ENCODE data around the gene P3H3. TPM values are rescaled to one million over a fixed set of nuclear protein-coding genes. Genes with fewer than 3 reads are reported as not detected.

The P3H3 gene
- total and polyA plus RNA-seq, 2 experiments from 2014 or later: 16.4 to 38.2 TPM

DNA sequence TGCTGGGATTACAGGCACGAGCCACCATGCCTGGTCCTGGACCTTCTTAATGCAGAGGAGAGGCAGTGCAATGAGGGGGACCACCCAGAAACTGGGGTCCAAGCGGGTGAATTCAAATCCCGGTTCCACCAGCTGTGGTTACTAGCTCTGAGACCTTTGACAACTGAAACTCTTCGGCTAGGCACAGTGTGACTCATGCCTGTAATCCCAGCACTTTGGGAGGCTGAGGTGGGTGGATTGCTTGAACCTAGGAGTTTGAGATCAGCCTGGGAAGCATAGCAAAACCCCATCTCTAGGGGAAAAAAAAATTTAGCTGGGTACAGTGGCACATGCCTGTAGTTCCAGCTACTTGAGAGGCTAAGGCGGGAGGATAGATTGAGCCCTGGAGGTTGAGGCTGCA is 43.9 kb upstream of the P3H3 start (continued):
- TF ChIP-seq EZH2 (IDR thresholded peaks at IDR 0.05; ENCODE audit: low read depth, unreplicated experiment) (no peak), ZNF331 (CRISPR knock-in tag; IDR thresholded peaks at IDR 0.05; ENCODE audit: low read depth) (no peak), POLR2AphosphoS5 (IDR thresholded peaks at IDR 0.05; ENCODE audit: low read depth) (no peak), ZNF114 (CRISPR knock-in tag; IDR thresholded peaks at IDR 0.05) (no peak), JUNB (IDR thresholded peaks at IDR 0.05; ENCODE audit: unreplicated experiment) (no peak), STAT1 (IDR thresholded peaks at IDR 0.05; ENCODE audit: unreplicated experiment) (no peak), EZH2phosphoT487 (IDR thresholded peaks at IDR 0.05; ENCODE audit: unreplicated experiment) (no peak)

- peaks cover 21% of the 10 kb centered on the region for H3K4me1 ChIP-seq (ENCODE audit: insufficient read depth)
- H3K27me3 ChIP-seq (ENCODE audit: insufficient read depth): no peaks in the 10 kb centered on the region
- no peaks in the 10 kb centered on the region for H3K36me3 ChIP-seq (ENCODE audit: insufficient read depth)
- no peak overlapping the region for H3K27ac ChIP-seq (ENCODE audit: low read depth)
- no peak for ATAC-seq
- Mint-ChIP-seq H3K4me1 (peaks cover 20% of the 10 kb centered on the region), H3K4me3 (no peak overlapping the region), H3K27ac (no peak overlapping the region), H3K27me3 (ENCODE audit: insufficient read depth, low read depth, poor library complexity) (peaks cover 7% of the 10 kb centered on the region), H3K9me3 (no peaks in the 10 kb centered on the region), H3K36me3 (ENCODE audit: low read depth) (no peaks in the 10 kb centered on the region)
- DNase-seq (ENCODE audit: low spot score): no peak
- no peak overlapping the region for H3K4me3 ChIP-seq
- no peak overlapping the region for H2AFZ ChIP-seq
- H3F3A ChIP-seq (replicated peaks; ENCODE audit: low read depth): no peaks in the 10 kb centered on the region
- no peak overlapping the region for H3K4me2 ChIP-seq
- H4K20me1 ChIP-seq (replicated peaks; ENCODE audit: insufficient read depth): no peaks in the 10 kb centered on the region
- TF ChIP-seq, protein P1, sequence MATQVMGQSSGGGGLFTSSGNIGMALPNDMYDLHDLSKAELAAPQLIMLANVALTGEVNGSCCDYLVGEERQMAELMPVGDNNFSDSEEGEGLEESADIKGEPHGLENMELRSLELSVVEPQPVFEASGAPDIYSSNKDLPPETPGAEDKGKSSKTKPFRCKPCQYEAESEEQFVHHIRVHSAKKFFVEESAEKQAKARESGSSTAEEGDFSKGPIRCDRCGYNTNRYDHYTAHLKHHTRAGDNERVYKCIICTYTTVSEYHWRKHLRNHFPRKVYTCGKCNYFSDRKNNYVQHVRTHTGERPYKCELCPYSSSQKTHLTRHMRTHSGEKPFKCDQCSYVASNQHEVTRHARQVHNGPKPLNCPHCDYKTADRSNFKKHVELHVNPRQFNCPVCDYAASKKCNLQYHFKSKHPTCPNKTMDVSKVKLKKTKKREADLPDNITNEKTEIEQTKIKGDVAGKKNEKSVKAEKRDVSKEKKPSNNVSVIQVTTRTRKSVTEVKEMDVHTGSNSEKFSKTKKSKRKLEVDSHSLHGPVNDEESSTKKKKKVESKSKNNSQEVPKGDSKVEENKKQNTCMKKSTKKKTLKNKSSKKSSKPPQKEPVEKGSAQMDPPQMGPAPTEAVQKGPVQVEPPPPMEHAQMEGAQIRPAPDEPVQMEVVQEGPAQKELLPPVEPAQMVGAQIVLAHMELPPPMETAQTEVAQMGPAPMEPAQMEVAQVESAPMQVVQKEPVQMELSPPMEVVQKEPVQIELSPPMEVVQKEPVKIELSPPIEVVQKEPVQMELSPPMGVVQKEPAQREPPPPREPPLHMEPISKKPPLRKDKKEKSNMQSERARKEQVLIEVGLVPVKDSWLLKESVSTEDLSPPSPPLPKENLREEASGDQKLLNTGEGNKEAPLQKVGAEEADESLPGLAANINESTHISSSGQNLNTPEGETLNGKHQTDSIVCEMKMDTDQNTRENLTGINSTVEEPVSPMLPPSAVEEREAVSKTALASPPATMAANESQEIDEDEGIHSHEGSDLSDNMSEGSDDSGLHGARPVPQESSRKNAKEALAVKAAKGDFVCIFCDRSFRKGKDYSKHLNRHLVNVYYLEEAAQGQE (IDR thresholded peaks at IDR 0.05; ENCODE audit: unreplicated experiment): no peak
- TF ChIP-seq ZNF331 (CRISPR knock-in tag; IDR thresholded peaks at IDR 0.05; ENCODE audit: low read depth) (no peak), CREB1 (CRISPR knock-in tag; IDR thresholded peaks at IDR 0.05; ENCODE audit: low read depth) (no peak), POLR2AphosphoS5 (IDR thresholded peaks at IDR 0.05; ENCODE audit: low read depth) (no peak), STAT1 (IDR thresholded peaks at IDR 0.05; ENCODE audit: unreplicated experiment) (no peak), JUNB (IDR thresholded peaks at IDR 0.05; ENCODE audit: unreplicated experiment) (no peak), EZH2phosphoT487 (IDR thresholded peaks at IDR 0.05; ENCODE audit: unreplicated experiment) (no peak), CTCF (conservative IDR thresholded peaks at IDR 0.05; ENCODE audit: low read depth in 2 of 2) (no peak), NANOG (IDR thresholded peaks at IDR 0.05; ENCODE audit: borderline replicate concordance) (no peak), ZNF114 (CRISPR knock-in tag; IDR thresholded peaks at IDR 0.05) (no peak), EZH2 (IDR thresholded peaks at IDR 0.05; ENCODE audit: low read depth, unreplicated experiment) (no peak), ETS1 (IDR thresholded peaks at IDR 0.05) (no peak), ZNF462 (CRISPR knock-in tag; IDR thresholded peaks at IDR 0.05) (no peak)
- H3K79me2 ChIP-seq (replicated peaks; ENCODE audit: insufficient read depth): no peaks in the 10 kb centered on the region
- no peaks in the 10 kb centered on the region for H3K9me2 ChIP-seq (ENCODE audit: insufficient read depth)
Measured at GRCh38 chr12:6784761-6785160, 43.4 kb upstream of the P3H3 start.
